GM12891 (cell line): ENCODE measurements around the gene HDAC9.

Experiments used
- DNase-seq: peaks from one replicate; pipeline ENCODE4 v3.0.0; 2011; ENCODE audit warnings: low spot score; ENCODE audit not compliant: insufficient read length
- FAIRE-seq: peaks from 2 replicates; lab custom pipeline; 2011; peaks lifted over from hg19 to GRCh38; lab: Jason Lieb, UNC
- PAX5 ChIP-seq: IDR thresholded peaks from 2 replicates; pipeline ENCODE4 v1.6.1; 2011; ENCODE audit warnings: low read length, moderate library complexity, mild to moderate bottlenecking; ENCODE audit not compliant: insufficient read depth, severe bottlenecking
- POLR2A ChIP-seq: IDR thresholded peaks from 2 replicates; pipeline ENCODE4 v1.6.1; 2011; ENCODE audit warnings: low read depth, low read length, control low read depth
- POLR2AphosphoS5 ChIP-seq: IDR thresholded peaks from 2 replicates; pipeline ENCODE4 v1.6.1; 2011; ENCODE audit warnings: low read depth, low read length, control low read depth
- POU2F2 ChIP-seq: IDR thresholded peaks from 2 replicates; pipeline ENCODE4 v1.6.1; 2011; ENCODE audit warnings: low read depth, mild to moderate bottlenecking, control low read depth, low read length, moderate library complexity
- SPI1 ChIP-seq: IDR thresholded peaks from 2 replicates; pipeline ENCODE4 v1.6.1; 2011; ENCODE audit warnings: low read depth, low read length, control low read depth
- TAF1 ChIP-seq: IDR thresholded peaks from 2 replicates; pipeline ENCODE4 v1.6.1; 2011; ENCODE audit warnings: low read depth, low read length, control low read depth

The HDAC9 gene

GRCh38 chr7:18532813-18533212 is 37.3 kb downstream of the HDAC9 start:
- FAIRE-seq (peak; percentile 69), DNase-seq (no peak)
- TF ChIP-seq SPI1 (no peak), POLR2A (no peak), PAX5 (no peak), TAF1 (no peak), POLR2AphosphoS5 (no peak), POU2F2 (no peak)

- DNase-seq (no peak), FAIRE-seq (peak; percentile 54)
- TF ChIP-seq POU2F2 (no peak), TAF1 (no peak), POLR2AphosphoS5 (no peak), POLR2A (no peak), PAX5 (no peak), SPI1 (no peak)
Measured at GRCh38 chr7:18534481-18534880, 38.9 kb downstream of the HDAC9 start.

- TF ChIP-seq SPI1 (no peak), TAF1 (no peak), POLR2AphosphoS5 (no peak), PAX5 (no peak), POU2F2 (no peak), POLR2A (no peak)
- FAIRE-seq (peak; percentile 69), DNase-seq (no peak)
Measured at GRCh38 chr7:18535810-18536415, 40.4 kb downstream of the HDAC9 start.

GRCh38 chr7:18536486-18536885 is 40.9 kb downstream of the HDAC9 start:
- DNase-seq (no peak), FAIRE-seq (no peak)
- TF ChIP-seq POLR2A: no peak
- TF ChIP-seq POLR2AphosphoS5: no peak
- TF ChIP-seq POU2F2: no peak
- no peak for TF ChIP-seq SPI1
- TF ChIP-seq TAF1: no peak

GRCh38 chr7:18538554-18539250 is 43.2 kb downstream of the HDAC9 start:
- no peak for DNase-seq
- peak; percentile 78 for FAIRE-seq
- TF ChIP-seq TAF1 (no peak), POLR2A (no peak), PAX5 (no peak), POLR2AphosphoS5 (no peak), POU2F2 (no peak), SPI1 (no peak)

- FAIRE-seq: no peak
- no peak for TF ChIP-seq TAF1
- TF ChIP-seq POLR2A: no peak
- TF ChIP-seq POLR2AphosphoS5: no peak
- no peak for TF ChIP-seq SPI1
- no peak for TF ChIP-seq POU2F2
- TF ChIP-seq PAX5: no peak
- no peak for DNase-seq
Measured at GRCh38 chr7:18540396-18540795, 44.8 kb downstream of the HDAC9 start.

- TF ChIP-seq POU2F2 (no peak), PAX5 (no peak), TAF1 (no peak)
- DNase-seq (no peak), FAIRE-seq (no peak)
Measured at GRCh38 chr7:18541181-18541870, 45.8 kb downstream of the HDAC9 start.

- TF ChIP-seq POLR2AphosphoS5 (no peak), PAX5 (no peak), SPI1 (no peak), POU2F2 (no peak), POLR2A (no peak), TAF1 (no peak)
- DNase-seq (no peak), FAIRE-seq (no peak)
Measured at GRCh38 chr7:18541871-18542212, 46.3 kb downstream of the HDAC9 start.

- DNase-seq (no peak), FAIRE-seq (no peak)
- TF ChIP-seq POLR2AphosphoS5 (no peak), POU2F2 (no peak), PAX5 (no peak), SPI1 (no peak), POLR2A (no peak), TAF1 (no peak)
Measured at GRCh38 chr7:18546576-18546975, 51.0 kb downstream of the HDAC9 start.
